SU-DHL-6 (cell line): ENCODE results near the gene CDK5RAP3.

Source experiments
- H2AFZ ChIP-seq: fragments of 200-600 bp; sonication (generic); 2 replicates; pipeline ENCODE4 v1.6.1; 2014; ENCODE audit warnings: low read depth, mild to moderate bottlenecking, moderate library complexity, mixed read lengths, antibody characterized with exemption, low read length; ENCODE audit not compliant: severe bottlenecking
- H3F3A ChIP-seq: fragments of 200-600 bp; shearing (Covaris generic); 2 replicates; pipeline ENCODE4 v1.6.0; 2016; ENCODE audit warnings: antibody characterized with exemption, mild to moderate bottlenecking; ENCODE audit not compliant: insufficient read depth
- H3K27ac ChIP-seq: fragments of 200-600 bp; sonication (generic); 2 replicates; pipeline ENCODE4 v1.5.1; 2016; ENCODE audit warnings: low read depth, mild to moderate bottlenecking, low read length, moderate library complexity, mixed read lengths
- H3K27me3 ChIP-seq: fragments of 200-600 bp; sonication (generic), shearing (Covaris generic); 2 replicates; pipeline ENCODE4 v1.6.0; 2014; ENCODE audit warnings: mild to moderate bottlenecking, low read length
- H3K36me3 ChIP-seq: fragments of 200-600 bp; sonication (generic); 2 replicates; pipeline ENCODE4 v1.6.1; 2014; ENCODE audit warnings: mild to moderate bottlenecking, low read length, mixed read lengths
- H3K4me2 ChIP-seq: fragments of 300-600, 200-600 bp; shearing (Covaris generic), sonication (generic); 2 replicates; pipeline ENCODE4 v1.6.0; 2014; ENCODE audit warnings: low read length, low read depth, mild to moderate bottlenecking; ENCODE audit not compliant: poor library complexity, severe bottlenecking
- H3K4me3 ChIP-seq: fragments of 200-600 bp; sonication (generic); 2 replicates; pipeline ENCODE4 v1.5.1; 2014; ENCODE audit warnings: antibody characterized with exemption, low read length, mild to moderate bottlenecking, mixed read lengths; ENCODE audit not compliant: insufficient read depth, poor library complexity, severe bottlenecking
- H3K79me2 ChIP-seq: fragments of 200-600 bp; sonication (generic); 2 replicates; pipeline ENCODE4 v1.6.1; 2014; ENCODE audit warnings: mild to moderate bottlenecking, low read length, moderate library complexity; ENCODE audit not compliant: insufficient read depth
- H3K9ac ChIP-seq: fragments of 200-600 bp; sonication (generic); 2 replicates; pipeline ENCODE4 v1.7.0; 2014; ENCODE audit warnings: mild to moderate bottlenecking, low read length
- H3K9me2 ChIP-seq: fragments of 200-600 bp; sonication (generic); replicated peaks from 2 replicates; pipeline ENCODE4 v1.6.1; 2014; ENCODE audit warnings: low read length; ENCODE audit not compliant: insufficient read depth
- H3K9me3 ChIP-seq: fragments of 200-600 bp; sonication (generic); 2 replicates; pipeline ENCODE4 v1.6.1; 2014; ENCODE audit warnings: low read length, mixed read lengths; ENCODE audit not compliant: insufficient read depth
- H4K20me1 ChIP-seq: fragments of 200-600 bp; sonication (generic); 2 replicates; pipeline ENCODE4 v1.6.1; 2014; ENCODE audit warnings: low read depth, mild to moderate bottlenecking, antibody characterized with exemption, low read length, moderate library complexity, mixed read lengths
- EZH2phosphoT487 ChIP-seq: fragments of 200-600 bp; sonication (generic), shearing (Covaris generic); conservative IDR thresholded peaks from 2 replicates; pipeline ENCODE4 v1.6.1; 2018; ENCODE audit warnings: mild to moderate bottlenecking, antibody characterized with exemption, low read length, moderate library complexity, mixed read lengths
- TF ChIP-seq, protein P1 (sequence below): fragments of 200-600 bp; sonication (generic); IDR thresholded peaks from one replicate; pipeline ENCODE4 v1.5.1; 2017; ENCODE audit warnings: antibody characterized with exemption, mild to moderate bottlenecking, low read length, moderate library complexity; ENCODE audit not compliant: insufficient read depth, poor library complexity, severe bottlenecking

The CDK5RAP3 gene

DNA sequence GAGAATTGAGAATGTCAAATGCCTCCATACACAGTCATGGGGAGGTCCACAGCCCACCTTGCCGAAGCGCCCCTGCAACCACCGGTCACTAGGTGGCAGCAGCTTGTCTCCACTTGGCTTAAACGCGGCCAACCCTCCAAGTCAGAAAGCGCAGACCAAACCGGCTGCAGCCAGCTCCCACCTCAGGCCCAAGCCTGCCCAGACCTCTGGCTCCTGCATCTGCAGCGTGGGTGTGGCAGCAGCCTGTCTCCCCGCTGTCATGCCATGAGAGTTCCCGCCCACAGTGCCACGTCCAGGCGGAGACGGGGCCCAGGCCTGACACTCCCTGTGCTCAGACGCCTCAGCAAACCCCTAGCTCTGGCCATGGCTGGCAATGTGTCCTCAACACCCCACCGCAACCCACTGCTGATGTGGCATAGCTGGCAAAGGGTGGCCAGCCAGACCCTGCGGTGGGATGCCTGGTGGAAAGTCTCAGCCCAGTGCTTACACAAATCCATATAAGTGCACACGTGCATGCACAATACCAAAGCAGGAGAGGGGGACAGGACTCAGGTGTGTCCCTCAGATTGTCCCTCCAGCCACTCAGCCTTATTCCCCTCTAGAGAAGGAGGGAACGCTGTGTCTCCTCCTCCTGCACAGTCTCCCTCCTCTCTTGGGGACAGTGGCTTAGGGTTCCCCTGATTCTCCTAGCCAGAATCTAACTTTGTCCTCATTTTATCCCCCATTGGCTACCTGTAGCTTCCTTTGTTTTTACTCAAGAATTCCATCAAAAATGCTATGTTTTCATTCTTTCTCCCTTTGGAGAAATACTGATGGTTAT, 55.8 kb downstream of the CDK5RAP3 start:
- TF ChIP-seq EZH2phosphoT487, result no peak
- TF ChIP-seq, protein P1, sequence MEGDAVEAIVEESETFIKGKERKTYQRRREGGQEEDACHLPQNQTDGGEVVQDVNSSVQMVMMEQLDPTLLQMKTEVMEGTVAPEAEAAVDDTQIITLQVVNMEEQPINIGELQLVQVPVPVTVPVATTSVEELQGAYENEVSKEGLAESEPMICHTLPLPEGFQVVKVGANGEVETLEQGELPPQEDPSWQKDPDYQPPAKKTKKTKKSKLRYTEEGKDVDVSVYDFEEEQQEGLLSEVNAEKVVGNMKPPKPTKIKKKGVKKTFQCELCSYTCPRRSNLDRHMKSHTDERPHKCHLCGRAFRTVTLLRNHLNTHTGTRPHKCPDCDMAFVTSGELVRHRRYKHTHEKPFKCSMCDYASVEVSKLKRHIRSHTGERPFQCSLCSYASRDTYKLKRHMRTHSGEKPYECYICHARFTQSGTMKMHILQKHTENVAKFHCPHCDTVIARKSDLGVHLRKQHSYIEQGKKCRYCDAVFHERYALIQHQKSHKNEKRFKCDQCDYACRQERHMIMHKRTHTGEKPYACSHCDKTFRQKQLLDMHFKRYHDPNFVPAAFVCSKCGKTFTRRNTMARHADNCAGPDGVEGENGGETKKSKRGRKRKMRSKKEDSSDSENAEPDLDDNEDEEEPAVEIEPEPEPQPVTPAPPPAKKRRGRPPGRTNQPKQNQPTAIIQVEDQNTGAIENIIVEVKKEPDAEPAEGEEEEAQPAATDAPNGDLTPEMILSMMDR, result peak; percentile 85
- Histone ChIP-seq H2AFZ (peak overlapping the region; percentile 61), H3K27ac (no peak overlapping the region), H4K20me1 (no peaks in the 10 kb centered on the region), H3K36me3 (no peaks in the 10 kb centered on the region), H3F3A (no peaks in the 10 kb centered on the region), H3K27me3 (no peaks in the 10 kb centered on the region), H3K79me2 (no peaks in the 10 kb centered on the region), H3K9me2 (no peaks in the 10 kb centered on the region), H3K4me3 (no peak overlapping the region), H3K4me2 (no peak overlapping the region), H3K9ac (no peak overlapping the region), H3K9me3 (no peaks in the 10 kb centered on the region)

DNA sequence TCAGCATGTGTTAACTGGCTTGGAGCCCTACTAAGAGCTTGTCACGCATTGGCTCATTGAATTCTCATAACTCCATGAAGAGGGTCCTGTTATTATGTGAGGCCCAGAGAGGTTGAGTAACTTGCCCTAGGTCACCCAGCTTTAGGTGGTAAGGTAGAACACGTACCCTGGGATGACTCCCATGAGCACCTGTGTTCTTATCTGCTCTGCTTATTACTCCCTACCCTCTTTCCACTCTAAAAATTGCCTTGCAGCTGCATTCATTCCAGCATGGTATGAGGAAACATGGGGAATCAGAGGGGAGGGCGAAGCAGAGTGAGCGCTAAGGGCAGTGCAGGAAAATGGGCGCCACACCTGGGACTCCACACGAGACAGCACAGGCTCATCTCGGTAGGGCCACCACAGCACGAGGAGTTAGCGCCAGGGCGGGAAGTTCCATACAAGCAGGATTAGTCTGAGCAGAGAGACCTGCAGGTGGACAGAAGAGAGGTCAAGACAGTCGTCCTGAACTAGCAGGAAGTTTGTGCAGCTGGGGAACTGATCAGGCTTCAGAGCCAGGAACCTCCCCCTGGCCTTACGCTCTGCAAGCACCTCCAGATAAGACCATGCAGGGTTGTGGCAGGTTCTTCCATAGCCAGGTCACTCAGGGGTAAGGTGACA, 56.5 kb downstream of the CDK5RAP3 start:
- Histone ChIP-seq H3K79me2 (no peaks in the 10 kb centered on the region), H3K9me3 (no peaks in the 10 kb centered on the region), H3K27ac (no peak overlapping the region), H3K27me3 (no peaks in the 10 kb centered on the region), H3F3A (no peaks in the 10 kb centered on the region), H2AFZ (no peak overlapping the region), H3K36me3 (no peaks in the 10 kb centered on the region), H3K9me2 (no peaks in the 10 kb centered on the region), H4K20me1 (no peaks in the 10 kb centered on the region), H3K9ac (no peak overlapping the region), H3K4me3 (no peak overlapping the region), H3K4me2 (no peak overlapping the region)
- TF ChIP-seq, protein P1, result no peak
- no peak for TF ChIP-seq EZH2phosphoT487

DNA sequence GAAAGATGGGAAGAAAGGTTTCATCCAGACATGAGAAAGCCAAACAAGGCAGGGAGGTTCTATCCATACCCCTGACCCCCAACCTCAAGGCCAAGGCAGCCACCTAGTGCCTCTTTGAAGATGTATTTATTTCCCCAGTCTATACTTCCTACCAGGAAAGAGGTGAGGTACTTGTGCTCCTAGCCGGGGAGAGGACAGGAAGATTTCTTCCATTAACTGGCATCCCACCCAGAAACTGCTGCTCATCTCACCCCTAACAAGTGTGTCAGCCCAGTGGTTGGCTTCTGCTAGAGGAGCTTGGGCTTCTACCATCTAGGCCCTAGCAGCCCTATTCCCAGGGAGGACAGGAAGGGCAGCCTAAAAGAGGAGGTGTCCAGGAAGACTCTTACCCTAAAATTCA, 57.8 kb downstream of the CDK5RAP3 start:
- Histone ChIP-seq H3K9me3 (no peaks in the 10 kb centered on the region), H3K9ac (no peak overlapping the region), H3K4me3 (no peak overlapping the region), H3K27ac (no peak overlapping the region), H2AFZ (no peak overlapping the region), H4K20me1 (no peaks in the 10 kb centered on the region), H3K79me2 (no peaks in the 10 kb centered on the region), H3K9me2 (no peaks in the 10 kb centered on the region), H3K4me2 (no peak overlapping the region), H3K27me3 (no peaks in the 10 kb centered on the region), H3K36me3 (no peaks in the 10 kb centered on the region), H3F3A (no peaks in the 10 kb centered on the region)
- TF ChIP-seq, protein P1, result no peak
- TF ChIP-seq EZH2phosphoT487, result no peak
